ENCODE data around the gene PGLYRP1.
A peak's percentile ranks its signal among the peaks of the same experiment; 100 is the strongest.

The PGLYRP1 gene

DNA sequence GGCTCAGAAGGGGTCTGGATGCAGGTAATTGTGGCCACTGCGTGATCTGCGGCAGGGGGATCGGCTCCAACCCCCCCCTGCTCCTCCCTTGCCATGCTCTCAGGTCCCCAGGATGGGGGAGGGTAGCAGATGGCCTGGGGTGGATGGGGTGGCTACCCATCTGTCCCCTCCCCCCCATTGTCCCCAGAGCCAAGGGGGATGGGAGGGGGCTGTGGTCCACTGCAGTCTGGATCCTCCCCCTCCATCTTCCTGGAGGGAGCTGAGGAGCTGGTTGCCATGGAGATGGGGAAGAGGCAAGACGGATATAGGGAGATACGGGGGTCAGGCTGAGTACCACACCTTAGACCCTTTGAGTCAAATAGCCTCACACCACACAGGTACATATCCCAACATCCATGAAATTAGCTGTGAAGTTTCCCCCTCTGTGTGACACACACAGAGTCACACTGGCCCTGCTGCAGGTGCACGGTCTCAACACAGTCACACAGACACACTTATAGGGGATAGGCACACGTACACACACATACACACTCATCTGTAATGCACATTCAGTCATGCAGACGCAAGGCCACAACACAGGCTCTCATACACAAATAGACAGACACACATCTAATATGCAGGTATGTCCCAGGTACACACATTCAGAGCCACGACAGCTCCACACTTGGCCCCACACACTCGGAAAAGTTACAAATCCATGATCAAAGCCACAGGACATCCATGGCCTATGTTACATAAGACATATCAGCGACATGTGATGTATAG lies 47.4 kb downstream of the PGLYRP1 start:
- no peak for DNase-seq (ENCODE audit: low spot score)
- H3K27ac ChIP-seq: no peak overlapping the region
- no peak for TF ChIP-seq CTCF (conservative IDR thresholded peaks at IDR 0.05; ENCODE audit: low read depth)
- ChIA-PET POLR2A (ENCODE audit: low non-redundant PET) (no interaction called here), CTCF (interaction anchor here (0.9 kb wide), 1 partner anchor 83 kb away, joined by 5 read pairs; no protein-coding TSS in a partner anchor)

DNA sequence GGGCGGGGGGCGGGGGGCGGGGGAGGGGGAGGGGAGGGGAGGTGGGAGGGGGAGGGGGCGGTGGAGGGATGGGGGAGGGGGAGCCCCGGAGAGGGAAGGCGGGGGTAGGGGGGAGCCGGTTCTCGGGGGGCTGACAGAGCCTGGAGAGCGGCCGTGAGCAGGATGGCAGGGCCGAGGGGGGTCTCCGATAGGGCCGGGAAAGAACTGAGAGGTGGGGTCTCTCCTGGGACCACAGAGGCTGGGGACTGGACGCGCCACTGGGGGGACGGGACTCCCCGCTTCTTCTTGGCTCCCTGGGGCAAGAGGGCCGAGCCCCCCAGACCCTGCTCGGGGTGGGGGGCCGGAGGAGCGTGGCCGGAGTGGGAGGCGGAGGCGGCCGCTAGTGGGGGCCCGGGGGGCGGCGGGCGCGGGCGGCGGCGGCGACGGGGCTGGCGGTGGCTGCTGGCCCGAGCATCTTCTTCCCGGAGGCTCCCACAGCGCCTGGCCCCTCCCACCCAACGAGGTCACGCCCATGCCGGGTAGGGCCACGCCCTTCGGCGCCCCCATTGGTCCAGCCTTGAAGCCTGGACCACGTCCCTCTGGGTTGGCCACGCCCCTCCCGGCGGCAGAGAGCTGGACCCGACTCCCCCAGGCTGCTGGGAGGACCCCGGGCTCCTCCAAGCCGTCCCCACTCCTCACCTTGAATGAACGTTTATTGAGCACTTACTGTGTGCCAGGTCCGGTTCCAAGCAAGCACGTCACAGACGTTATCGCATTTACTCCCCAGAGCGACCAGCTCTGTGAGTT lies 49.1 kb downstream of the PGLYRP1 start, which contains the start of gene NOVA2:
NOVA2 (minus strand) TSS at position 313 of the 786 bp plus-strand sequence. CDS start 514 bp downstream, outside the sequence.
- peak; percentile 82 for DNase-seq (ENCODE audit: low spot score)
- ChIA-PET POLR2A (ENCODE audit: low non-redundant PET) (no interaction called here), CTCF (interaction anchor here (1.2 kb wide), 1 partner anchor 91 kb away, joined by 3 read pairs; no protein-coding TSS in a partner anchor)
- no peak within 1 kb of the TSS for H3K27ac ChIP-seq
- TF ChIP-seq CTCF (conservative IDR thresholded peaks at IDR 0.05; ENCODE audit: low read depth): no peak

- no peak for DNase-seq (ENCODE audit: low spot score)
- ChIA-PET POLR2A (ENCODE audit: low non-redundant PET) (no interaction called here), CTCF (no interaction called here)
- no peak for TF ChIP-seq CTCF (conservative IDR thresholded peaks at IDR 0.05; ENCODE audit: low read depth)
- H3K27ac ChIP-seq: no peak overlapping the region
These were observed 49.8 kb downstream of the PGLYRP1 start for GRCh38 chr19:45972947-45973540.

- ChIA-PET POLR2A (ENCODE audit: low non-redundant PET) (no interaction called here), CTCF (interaction anchor here (0.6 kb wide), 1 partner anchor 156 kb away, joined by 5 read pairs; no protein-coding TSS in a partner anchor)
- TF ChIP-seq CTCF (conservative IDR thresholded peaks at IDR 0.05; ENCODE audit: low read depth): no peak
- no peak overlapping the region for H3K27ac ChIP-seq
- DNase-seq (ENCODE audit: low spot score): no peak
These were observed 50.5 kb downstream of the PGLYRP1 start for GRCh38 chr19:45972081-45972946.

- CTCF ChIA-PET: no interaction called here
- no peak for DNase-seq (ENCODE audit: low spot score)
- TF ChIP-seq CTCF (conservative IDR thresholded peaks at IDR 0.05; ENCODE audit: low read depth): no peak
- H3K27ac ChIP-seq: no peak overlapping the region
- POLR2A ChIA-PET (ENCODE audit: low non-redundant PET): no interaction called here
These were observed 51.5 kb downstream of the PGLYRP1 start for GRCh38 chr19:45971260-45971902.

Data from RWPE1 (cell line).